Stimulated activated CD4-positive, alpha-beta T cell treated with anti-CD3 and anti-CD28 coated beads, Interleukin-15, amount 100 ng/mL, for 1 hour (primary cell): ENCODE measurements around the gene RALBP1.

ENCODE experiments used
- DNase-seq, 2 donors: peaks; one replicate each; pipeline ENCODE4 v3.0.0-alpha.2; 2020; ENCODE audit warnings: low read depth in 1 of 2, low spot score in 1 of 2

The RALBP1 gene

GRCh38 chr18:9546468-9546867, 71.2 kb downstream of the RALBP1 start:
- no peak for DNase-seq

DNA sequence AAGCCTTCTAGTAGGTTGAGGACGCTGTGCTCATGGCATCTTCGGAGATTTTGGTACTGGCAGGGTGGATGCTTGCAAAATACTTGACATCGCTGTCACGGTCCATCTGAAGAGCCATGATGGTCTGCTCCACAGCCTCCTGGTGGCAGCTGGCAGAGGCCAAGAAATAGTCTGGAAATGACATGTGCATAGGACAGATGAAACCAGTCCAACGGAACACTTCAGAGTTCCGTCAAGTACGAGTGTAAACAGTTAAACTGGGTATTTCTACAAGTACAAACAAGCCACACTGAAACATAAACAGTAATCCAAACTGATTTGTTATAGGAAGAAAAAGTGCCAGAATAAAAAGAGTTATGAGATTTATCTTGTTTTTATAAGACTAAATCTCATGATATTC, 72.5 kb downstream of the RALBP1 start:
- no peak for DNase-seq

GRCh38 chr18:9549405-9549804, 74.1 kb downstream of the RALBP1 start:
- no peak for DNase-seq

- no peak for DNase-seq
Observed at GRCh38 chr18:9550429-9550828, 75.1 kb downstream of the RALBP1 start.

DNA sequence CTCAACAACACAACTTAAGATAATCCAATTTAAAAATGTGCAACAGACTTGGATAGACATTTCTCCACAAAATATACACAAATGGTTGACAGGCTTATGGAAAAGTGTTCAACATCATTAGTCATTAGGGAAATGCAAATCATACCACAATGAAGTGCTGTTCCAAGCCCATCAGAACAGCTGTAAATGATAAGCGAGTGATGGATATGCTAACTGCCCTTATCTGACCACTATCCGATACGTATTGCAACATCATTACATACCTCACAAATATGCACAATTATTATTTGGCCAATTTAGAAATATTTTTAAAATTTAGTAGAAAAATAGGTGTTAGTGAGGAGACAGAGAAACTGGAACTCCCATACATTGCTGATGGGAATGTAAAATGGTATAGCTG, 76.9 kb downstream of the RALBP1 start:
- no peak for DNase-seq

DNA sequence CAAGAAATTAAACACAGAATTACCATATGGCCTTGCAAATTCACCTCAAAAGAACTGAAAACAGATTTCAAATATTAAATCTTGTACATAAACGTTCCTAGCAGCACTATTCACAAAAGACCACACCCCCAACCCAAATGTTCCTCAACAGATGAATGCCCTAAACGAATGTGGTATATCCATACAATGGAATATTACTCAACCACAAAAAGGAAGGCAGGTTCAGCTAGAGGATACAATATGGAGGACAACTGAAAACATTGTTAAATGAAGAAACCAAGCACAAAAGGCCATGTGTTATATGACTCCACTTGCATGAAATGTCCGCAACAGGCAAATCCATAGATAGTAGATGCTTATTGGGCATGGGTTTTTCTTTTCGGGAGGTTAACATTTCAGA, 77.3 kb downstream of the RALBP1 start:
- DNase-seq = no peak

DNA sequence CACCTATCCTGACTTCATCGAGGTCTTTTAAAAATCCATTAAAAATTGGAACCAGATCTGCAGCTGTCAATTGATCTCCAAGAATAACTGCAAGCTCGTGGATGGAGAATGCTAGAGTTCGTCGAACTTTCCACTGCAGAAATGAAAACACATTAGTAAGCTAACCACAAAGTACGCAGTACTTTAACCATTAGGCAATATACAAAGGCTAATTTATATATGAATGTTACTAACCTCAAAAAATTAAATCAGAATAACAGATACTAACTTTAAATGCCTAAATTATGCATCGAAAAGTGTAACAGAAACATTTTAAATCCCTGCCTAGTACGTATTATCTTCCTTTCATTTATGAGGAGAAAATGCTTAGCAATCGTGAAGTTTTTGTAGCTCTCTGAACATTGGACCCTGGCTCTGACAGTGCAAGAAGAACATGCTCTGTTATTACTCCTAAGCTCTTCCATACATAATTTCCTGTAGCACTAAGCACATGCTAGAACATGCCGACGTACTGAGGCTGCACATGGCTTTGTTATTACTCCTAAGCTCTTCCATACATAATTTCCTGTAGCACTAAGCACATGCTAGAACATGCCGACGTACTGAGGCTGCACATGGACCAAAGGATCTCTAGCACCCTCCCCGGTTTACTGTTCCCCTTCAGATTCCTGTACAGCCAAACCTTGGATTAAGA, 82.1 kb downstream of the RALBP1 start:
- no peak for DNase-seq

GRCh38 chr18:9558387-9559064, 83.2 kb downstream of the RALBP1 start:
- DNase-seq = no peak

- DNase-seq = no peak
Observed at GRCh38 chr18:9559253-9559652, 83.9 kb downstream of the RALBP1 start.

GRCh38 chr18:9561759-9562158, 86.4 kb downstream of the RALBP1 start:
- DNase-seq = no peak

- DNase-seq = no peak
Observed at GRCh38 chr18:9562584-9562983, 87.3 kb downstream of the RALBP1 start.

DNA sequence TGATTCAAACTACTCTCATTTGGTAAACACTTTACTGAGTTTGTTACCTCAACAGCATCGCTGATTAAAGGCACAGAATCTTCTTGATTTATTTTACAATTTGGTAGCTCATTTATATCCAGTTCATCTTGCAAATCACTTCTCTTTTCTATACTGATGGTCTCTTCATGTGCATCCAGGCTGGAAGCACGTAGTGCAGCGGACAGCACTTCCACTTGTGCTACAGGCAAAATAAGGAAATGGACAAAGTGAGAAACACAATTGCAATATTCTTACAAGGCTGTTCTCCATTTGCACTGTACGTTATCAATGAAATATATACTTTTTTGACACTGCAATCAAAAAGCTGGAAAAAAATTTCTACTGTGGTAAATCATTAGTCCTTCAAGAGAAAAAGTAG, 88.0 kb downstream of the RALBP1 start:
- no peak for DNase-seq

- DNase-seq = no peak
Observed at GRCh38 chr18:9565407-9565806, 90.1 kb downstream of the RALBP1 start.

GRCh38 chr18:9568186-9568585, 92.9 kb downstream of the RALBP1 start:
- DNase-seq = no peak

DNA sequence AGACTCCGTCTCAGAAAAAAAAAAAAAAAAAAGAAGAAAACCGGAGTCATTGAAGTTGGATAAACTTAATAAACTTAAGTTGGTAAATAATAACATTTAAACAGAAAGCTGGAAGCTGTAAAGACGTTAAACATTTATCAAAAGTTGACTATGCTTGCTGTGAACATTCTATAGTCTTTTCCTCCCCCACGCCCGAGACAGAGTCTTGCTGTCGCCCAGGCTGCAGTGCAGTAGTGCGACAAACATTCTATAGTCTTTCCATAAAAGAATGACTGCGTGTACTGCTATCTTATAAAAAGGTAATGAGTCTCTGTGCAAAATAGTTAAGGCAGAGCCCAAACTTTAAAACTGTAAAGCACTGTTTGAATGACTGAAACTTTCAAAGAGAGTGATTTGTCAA, 93.9 kb downstream of the RALBP1 start:
- no peak for DNase-seq

- DNase-seq = no peak
Observed at GRCh38 chr18:9570255-9570654, 94.9 kb downstream of the RALBP1 start.

DNA sequence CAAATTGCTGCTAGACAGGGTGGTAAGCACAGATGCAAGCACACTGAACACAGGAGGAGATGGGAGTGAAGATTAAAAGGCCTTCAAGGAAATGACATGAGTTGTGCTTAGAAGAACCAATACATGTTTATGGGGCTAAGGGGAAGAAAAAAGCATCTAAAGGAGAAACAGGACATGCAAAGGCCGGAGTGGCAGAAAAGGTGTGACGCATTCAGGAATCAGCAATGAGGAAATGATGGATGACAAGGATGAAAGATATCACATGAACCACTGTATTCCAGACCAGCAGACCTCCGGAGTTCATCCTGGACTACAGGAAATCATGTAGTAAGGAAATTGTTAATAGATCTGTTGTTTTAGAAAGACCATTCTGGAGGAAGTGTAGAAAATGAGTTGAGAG, 96.2 kb downstream of the RALBP1 start:
- no peak for DNase-seq

DNA sequence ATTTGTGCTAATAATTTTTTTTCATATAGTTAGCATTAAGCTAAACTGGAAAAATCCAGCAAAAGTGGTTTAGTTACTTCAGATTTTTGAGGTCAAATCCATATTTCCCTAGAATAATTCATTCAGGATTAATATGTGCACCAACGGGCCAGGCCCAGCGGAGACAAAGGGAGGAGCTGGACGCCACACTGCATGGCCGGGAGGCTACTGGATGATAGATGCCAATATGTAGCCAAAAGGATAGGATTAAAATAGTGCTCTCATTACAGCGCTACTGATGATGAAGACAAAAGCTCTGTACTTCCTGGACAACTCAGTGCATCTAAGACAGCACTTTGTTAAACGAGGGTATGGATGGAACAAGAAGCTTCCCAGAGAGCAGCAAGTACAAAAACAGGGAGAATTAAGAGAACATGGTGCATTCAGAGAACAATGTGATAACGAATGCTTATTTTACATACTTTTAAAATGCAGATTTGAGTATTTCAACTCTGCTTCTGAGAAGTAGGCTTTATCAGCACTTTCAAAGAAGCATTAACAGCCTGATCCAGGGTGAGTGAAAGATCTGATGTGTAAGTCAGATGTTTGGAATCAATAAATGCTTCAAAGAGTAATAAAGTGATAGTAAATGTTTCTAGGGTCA, 99.3 kb downstream of the RALBP1 start:
- DNase-seq = no peak

DNA sequence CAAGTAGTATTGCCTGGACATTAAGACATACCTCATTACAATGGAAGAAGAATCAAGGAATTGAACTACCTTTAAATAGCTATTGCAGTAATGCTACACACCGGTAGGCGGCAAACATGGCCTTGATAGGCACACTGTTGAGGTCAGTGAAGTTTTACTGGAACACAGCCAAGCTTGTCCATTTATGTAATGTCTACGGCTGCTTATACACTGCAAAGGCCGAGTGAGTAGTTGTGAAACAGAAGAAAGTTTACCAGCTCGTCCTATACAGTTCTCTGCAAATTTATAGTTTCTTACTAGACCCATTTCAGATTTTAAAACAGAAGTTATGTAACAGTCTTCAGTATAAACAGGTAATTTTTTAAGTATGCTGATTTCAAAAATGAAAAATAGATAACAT, 100.2 kb downstream of the RALBP1 start:
- DNase-seq = no peak

DNA sequence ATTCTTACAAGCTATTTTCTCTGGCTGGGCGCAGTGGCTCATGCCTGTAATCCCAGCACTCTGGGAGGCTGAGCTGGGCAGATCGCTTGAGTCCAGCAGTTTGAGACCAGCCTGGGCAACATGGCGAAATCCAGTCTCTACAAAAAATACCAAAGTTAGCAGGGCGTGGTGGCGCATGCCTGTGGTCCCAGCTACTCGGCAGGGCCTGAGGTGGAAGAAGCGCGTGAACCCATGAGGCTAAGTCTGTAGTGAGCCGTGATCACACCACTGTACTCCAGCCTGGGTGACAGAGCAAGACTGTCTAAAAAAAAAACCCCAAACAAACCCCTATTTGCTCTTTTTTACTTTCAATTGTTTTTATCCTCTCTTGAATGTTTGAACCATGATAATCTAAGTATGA, 102.0 kb downstream of the RALBP1 start:
- no peak for DNase-seq

DNA sequence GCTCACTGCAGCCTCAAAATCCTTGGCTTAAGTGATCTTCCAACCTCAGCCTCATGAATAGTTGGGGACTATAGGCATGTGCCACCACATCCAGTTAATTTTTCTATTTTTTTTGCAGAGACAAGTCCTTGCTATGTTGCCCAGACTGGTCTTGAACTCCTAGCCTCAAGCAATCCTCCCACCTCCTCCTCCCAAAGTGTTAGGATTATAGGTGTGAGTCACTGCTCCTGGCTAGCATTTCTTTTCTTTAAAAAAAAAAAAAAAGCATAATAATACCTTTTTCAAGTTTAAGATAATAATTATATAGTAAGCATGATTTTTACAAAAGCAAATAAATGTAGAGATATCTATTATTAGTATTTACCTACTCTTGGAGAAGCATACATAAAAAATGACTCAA, 103.0 kb downstream of the RALBP1 start:
- DNase-seq = no peak

DNA sequence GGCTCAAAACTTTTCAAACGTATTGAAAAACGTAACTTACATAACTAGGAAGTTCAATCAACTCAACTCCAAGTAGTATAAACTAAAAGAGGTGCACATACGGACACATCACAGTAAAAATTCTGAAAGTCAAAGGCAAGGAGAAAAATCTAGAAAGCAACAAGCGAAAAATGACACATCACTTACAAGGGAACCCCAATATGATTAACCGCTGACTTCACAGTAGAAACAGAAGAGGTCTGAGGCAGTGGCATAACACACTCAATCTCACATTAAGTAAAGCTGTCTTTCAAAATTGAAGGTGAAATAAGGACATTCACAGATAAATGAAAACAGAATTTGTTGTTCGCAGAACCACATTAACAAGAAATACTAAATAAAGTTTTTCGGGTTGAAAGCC, 106.4 kb downstream of the RALBP1 start:
- no peak for DNase-seq

DNA sequence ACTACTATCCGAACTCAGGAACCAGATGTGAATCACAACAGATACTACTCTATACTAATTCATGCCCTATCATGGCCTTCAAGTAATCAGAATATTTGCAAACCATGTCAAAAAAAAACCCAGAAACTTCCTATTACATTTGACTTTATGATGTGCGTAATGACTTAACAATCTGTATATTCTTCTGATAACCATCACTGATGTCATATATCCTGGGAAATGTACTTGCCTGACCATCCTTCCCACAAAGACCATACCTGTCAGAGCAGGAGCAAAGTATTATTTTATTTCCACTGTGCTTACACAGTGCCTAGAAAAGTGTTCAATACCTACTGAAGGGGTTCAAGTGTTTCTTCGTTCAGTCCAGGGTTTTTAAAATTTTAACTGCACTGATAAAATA, 111.5 kb downstream of the RALBP1 start:
- no peak for DNase-seq
